AG08396 (cell line): Measurements from ENCODE around the gene GPR78.

Source experiments
- DNase-seq: peaks from one replicate; pipeline ENCODE4 v3.0.0; 2012; ENCODE audit warnings: low spot score, mixed read lengths

Gene GPR78

DNA sequence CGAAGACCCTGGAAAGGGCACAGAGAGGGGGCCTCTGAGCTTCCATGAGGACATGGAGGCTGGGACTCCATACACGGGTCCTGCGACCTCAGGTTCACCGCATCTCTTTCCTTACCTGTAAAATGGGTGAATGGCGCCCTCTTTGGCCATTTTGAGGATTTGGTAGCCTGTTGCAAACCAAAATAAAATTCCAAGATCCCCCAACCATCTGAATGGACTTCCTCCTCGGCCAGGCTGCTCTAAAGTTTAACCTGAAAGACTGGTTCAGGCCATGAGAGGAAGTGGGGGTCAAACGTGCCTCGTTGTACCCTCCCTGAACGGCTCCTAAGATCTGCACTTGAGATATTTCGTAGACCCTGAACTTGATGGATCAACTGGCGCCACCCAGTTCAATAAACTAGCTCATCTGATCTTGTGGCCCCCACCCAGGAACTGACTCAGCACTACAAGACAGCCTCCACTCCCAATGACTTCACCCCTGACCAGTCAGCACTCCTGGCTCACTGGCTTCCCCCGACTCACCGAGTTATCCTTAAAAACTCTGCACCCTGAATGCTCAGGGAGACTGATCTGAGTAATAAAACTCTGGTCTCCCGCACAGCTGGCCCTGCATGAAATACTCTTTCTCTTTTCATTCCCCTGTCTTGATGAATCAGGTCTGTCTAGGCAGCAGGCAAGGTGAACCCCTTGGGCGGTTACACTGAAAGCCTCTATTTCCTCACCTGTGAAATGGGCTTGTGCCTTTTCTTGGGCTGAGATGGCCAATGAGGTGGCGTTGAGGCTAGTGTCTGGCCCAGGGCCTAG lies 32.9 kb upstream of the GPR78 start:
- peak; percentile 12 for DNase-seq

DNA sequence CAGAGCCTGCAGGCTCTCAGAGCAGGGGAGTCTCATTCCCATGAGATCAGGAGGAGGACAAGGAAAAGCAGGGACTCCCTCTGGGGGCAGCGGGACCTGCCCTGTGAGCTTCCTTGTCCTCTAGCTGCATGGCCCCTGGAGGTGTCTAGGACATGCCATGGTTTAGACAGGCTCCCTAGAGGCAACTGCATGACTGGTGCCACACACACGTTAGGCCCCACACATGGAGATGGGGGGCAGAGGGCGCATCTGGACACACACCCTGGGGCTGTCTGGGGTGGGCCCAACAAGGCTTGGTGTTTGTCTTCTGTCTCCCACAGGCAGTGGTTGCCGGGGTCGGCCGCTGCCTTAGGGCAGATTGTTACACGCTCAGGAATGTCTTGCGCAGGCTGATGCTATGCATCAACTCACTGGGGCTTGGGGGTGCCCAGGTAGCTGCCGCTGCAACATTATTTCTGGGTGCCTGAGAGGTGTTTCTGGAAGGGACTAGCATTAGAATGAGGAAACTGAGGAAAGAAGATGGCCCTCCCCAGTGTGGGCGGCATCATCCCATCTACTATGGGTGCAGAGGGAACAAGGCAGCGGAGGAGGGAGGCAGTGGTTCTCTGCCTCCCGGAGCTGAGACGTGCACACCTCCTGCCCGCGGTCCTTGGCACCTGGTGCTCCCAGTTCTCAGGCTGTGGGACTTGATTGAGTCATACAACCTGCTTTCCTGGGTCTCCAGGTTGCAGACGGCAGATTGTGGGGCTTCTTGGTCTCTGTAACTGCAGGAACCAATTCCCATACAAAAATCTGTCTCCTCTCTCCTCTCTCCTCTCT lies 32.1 kb upstream of the GPR78 start:
- no peak for DNase-seq

DNA sequence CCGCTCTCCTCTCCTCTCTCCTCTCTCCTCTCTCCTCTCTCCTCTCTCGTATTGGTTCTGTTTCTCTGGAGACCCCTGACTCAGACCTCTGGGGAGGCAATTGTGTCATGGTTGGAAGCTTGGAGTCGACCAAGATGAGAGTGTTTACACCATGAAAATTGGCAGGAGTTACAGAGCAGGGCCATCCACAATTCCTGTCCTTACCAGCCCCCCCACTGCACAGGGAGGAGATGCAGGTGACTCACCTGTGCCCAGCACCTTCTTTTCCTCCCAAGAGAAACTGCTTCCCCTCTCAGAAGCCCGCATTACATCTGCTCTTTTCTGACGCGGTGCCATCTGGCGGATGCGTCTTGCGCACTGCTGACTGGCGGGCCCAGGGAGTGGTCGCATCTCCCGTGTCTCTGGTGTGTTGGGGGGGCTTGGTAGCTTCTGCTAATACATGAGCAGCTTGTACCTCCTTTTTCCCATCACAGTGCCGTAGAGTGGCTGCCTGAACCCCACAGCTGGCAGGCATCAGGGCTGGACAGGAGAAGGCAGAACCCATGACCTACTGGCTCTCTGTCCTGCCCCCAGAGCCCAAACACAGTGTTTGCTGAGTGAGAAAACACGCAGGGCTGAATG lies 31.4 kb upstream of the GPR78 start:
- DNase-seq: no peak

DNA sequence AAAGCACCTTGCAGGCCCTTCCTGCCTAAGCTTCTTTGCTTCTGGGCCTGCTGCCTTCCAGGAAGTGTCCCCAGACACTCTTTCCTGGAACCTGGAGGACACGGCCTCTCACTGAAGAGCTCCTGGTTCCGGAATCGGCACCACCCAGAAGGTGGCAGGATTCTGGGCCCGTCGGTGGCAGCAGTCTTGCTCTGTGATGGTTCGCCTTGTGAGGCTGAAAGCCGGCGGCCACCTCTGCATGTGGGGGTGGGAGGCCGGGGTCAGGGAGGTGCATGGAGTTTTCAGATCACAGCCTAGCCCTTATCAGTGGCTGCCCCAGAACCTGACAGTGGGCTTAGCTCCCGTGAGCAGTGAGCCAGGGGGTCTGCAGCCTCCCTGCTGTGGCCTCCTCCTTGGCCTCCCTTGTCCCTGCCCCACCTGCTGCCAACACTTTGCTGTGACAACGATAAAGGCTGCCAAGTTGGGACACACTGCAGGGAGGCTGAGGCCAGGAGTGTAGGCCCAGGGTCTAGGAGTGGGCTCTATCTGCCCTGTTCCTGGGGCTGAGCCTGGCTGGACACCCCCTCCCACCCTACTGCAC lies 30.8 kb upstream of the GPR78 start:
- no peak for DNase-seq

DNA sequence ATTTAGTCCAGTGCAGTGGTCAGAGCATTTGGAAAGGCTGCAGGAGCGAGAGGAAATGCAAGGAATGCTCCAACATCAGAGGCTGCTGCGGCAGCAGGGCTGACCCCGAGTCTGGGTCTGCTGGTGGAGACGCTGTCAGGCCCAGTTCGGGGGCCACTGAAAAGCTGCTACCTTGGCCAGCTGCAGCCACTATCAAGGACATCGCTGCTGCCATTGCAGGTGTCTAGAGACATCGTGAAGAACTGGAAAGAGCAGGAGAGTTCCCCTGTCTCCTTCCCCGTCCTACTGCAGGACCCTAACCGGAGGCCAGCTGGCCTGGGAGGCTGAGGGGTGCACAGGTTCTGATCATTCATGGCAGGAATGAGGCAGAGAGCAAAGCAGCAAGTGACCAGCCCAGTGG lies 29.5 kb upstream of the GPR78 start:
- no peak for DNase-seq

DNA sequence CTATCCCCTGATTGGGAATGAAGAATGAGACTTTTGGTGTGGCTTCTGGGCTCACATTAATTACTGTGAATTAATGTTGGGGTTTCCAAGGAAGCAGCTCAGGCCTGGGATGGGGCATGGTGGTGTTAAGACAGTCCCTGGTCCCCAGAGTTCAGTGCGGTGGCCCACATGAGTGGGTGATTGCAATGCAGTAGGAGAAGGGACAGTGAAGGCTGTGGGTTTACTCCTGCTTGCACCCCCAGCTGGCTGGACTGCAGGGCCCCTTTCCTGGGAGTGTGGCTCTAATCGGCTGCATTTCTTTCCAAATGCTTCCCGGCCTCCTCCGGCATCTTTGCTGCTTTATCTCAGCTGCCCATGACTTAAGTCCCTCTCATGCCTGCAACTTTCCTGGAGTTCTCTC lies 28.2 kb upstream of the GPR78 start:
- DNase-seq: no peak

DNA sequence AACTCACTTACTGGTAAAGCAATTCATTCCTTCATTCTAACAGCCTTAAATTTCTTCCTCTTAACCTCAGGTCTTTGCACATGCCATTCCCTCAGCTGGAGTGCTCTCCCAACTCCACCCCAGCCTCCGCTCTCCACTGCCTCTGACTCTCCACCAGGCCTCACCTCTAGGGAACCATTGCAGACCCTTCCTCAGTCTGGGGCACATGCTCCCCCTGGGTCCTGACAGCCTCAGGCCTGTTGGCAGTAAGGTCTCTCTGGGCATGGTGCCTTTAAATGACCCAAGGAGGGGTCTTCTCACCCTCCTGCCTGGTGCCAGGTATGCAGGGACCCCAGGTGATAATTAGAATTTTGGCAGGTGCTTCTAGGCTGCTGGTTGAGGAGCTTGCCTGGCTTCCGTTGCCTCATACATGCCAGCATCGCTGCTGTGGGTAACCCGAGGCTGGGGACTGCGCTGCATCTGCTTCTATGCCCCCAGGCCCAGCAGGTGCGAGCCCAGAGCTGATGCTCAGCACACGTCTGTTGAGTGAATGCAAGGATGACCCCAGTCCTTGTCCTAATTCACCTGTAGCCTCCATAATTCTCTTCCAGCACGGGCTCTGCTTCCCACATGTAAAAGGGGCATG lies 27.5 kb upstream of the GPR78 start:
- no peak for DNase-seq

DNA sequence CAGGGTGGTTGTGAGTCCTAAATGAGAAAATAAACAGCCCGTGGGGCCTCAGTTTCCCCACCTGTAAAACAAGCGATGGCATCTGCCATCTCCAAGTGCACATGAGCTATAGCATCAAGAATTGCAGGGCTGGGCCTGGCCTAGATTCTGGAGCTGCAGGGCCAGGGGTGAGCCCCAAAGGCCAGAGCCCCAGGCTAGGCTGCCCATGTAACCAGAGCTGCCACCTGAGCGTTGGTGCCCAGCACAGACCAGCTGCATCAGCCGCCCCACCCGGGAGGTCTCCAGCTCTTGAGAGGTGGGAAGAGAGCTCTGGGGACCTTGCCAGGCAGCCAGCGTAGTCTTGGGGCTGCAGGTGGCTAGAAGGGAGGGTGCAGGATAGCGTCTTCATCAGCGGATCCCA lies 27.0 kb upstream of the GPR78 start:
- no peak for DNase-seq

DNA sequence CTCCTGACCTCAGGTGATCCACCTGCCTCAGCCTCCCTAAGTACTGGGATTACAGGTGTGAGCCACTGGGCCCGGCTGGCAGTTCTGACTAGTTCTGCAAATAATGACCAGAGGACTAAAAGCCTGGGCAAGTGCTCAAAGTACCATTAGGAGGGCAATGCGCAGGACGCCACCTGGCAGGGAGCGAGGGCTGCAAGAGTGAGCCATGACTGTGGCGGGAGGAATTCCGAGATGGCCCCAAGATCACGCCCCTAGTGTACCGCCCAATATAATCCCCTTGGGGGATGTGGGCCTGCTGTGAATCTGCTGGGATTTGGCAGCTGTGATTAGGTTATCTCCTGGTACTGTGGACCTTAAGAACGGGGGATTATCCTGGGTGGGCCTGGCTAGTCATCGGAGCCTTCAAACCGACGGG lies 26.2 kb upstream of the GPR78 start:
- no peak for DNase-seq

DNA sequence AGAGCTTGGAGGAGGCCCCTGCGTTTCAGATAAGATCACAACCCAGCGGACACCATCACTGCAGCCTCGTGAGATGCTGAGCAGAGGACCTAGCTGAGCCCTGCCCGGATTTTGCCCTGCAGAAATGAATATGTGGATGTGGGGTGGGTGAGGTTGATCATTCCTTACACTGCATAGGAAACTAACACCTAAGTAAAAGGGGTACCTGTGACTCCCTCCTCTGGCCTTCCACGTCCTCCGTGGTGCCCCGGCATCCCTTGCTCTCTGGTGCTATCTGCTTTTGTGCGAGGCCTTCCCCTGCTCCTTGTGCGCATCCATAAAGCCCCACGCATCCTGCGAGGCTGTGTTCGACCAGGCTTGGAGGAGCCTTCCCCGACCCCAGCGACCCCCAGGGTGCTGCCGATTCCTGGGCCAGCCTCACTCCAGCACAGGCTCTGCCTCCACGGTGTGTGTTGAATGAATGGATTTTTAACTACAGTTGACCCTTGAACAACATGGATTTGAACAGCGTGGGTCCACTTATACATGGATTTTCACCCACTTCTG lies 25.6 kb upstream of the GPR78 start:
- no peak for DNase-seq

DNA sequence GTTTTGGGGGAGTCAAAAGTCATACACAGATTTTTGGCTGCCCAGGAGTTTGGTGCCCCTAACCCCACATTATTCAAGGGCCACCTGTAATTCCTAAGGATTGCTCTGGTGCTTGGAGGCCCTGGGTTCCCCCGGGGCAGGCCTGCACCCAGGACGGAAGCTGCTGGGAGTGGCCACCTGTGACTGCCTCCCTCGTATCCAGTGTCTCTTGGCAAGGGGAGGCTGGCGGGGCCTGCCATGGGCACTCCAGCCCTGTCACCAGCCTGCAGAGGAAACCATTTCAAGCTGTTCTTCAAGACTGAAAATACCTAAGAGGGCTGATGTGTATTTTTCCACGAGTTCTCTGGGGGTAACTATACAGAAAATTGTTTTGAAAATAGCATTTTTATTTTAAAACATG lies 24.5 kb upstream of the GPR78 start:
- no peak for DNase-seq

DNA sequence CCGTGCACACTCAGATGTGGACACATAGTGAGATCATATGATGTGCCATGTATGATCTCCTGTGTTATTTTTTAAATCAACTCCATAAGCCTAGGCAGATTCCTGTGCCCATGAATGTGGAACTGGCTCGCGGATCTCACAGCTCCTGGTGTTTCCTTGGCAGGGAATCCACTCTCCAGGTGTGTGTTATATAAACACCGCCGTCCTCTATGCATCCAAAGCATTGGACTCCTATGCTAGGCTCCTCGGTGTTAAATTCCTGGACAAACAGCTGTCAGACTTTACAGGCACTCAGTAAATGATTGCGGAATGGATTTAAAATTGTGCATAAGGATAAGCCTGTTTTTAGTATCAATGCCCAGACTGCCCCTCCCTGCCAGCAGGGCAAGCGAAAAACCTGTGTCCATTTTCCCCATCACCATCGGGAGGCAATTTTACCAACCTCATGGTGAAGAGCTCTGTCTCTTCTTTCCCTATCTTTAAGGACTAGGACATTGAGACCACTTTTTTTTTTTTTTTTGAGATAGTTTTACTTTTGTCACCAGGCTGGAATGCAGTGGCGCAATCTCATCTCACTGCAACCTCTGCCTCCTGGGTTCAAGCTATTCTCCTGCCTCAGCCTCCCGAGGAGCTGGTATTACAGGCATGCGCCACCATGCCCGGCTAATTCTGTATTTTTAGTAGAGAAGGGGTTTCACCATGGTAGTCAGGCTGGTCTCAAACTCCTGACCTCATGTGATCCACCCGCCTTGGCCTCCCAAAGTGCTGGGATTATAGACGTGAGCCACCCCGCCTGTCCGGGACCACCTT lies 23.6 kb upstream of the GPR78 start:
- no peak for DNase-seq

DNA sequence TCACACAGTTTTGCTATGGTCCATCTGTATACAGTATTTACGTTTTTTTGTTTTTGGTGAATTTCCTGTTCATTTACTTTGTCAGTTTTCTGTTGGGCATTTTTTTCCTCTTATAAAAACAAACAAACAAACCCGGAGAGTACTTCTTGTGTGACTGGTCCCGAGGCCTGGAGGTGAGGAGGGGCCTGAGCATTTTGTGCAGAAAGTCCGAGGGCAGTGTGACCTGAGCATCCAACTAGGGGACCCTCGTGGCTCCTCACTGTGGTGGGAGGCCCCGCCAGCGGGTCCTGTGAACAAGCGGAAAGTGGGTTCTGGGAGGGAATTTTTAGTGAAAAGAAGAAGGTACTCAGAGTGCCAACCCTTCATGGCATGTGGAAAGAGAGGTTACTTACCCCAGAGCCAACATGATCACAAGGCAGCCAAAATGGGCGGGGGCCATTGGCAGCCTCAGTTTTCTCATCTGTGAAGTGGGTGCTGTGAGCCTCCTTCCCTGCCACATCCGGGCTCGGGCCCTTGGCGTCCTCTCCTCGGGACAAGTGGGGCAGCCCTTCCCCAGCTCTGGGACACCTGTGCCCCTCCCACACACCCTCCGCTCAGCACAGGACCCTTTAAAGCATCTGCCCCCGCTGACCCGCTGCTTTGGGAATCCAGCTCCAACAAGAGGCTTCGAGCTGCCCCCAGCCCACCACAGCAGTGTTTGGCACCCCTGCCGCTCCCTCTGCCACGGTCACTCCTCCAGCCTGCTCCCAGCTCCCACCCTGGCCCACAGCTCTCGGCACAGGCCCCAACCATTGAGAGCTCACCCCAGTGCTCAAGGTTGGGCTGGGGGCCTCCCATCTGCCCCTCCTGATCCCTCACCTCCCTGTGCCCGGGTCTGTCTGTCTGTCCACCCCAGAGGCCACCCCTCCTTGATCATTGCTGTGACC lies 22.8 kb upstream of the GPR78 start:
- DNase-seq: no peak

DNA sequence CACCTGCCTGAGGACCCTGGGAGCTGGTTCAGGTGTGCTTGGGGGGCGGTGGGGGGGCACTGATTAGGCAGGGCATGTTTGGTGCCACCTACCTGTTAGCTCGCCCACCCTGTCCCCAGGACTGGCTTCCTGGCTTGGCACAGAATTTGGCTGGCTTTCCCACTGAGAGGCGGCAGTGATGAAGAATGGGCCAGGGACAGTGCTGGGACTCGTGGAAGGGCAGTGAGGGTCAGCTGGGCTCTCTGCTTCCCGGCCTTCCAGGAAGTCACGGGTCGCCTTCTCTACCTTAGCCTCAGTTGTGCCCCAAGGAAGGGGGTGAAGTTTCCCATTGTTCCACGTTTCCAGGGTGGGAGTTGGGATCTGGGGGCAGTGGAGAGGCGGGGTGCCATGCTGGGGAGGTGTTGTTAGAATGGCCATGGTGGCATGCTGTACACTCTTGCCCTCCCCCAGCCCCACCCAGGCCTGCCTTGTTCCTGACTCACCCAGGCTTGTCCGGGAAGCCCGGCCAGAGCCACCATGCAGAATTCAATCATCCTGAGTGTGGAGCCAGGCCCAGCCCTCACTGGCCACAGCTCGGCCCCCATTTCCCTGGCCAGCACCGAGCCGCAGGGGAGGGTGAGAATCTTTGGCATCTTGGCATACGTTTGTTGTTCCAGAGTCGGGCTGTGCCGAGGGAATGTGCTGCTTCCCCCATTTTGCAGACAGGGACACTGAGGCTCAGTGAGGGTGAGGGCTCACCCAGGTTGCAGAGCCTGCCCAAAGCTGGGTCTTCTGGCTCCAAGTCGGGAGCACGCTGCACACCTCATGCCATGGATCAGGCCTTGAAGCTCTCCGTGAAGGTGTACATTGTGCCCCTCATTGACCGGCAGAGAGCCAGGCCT lies 21.9 kb upstream of the GPR78 start:
- peak; percentile 44 for DNase-seq

DNA sequence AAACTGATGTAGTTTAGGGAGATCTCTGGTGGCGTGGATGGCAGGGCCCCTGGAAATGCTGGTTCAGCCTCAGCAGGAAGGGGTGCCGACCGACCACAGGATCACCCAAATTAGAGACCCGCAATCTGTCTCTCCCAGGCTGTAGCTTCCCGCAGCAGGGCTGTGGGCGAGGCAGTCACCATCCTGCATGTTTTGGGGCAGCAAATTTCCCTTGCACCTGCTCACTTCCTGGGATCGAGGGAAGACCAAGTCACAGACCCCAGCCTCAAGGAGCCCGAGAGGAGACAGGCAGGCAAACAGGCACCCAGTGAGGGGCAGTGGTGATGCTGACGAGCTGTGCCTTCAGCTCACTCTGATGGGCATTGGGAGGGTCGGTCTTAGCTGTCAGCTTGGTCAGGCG lies 21.2 kb upstream of the GPR78 start:
- DNase-seq: no peak

DNA sequence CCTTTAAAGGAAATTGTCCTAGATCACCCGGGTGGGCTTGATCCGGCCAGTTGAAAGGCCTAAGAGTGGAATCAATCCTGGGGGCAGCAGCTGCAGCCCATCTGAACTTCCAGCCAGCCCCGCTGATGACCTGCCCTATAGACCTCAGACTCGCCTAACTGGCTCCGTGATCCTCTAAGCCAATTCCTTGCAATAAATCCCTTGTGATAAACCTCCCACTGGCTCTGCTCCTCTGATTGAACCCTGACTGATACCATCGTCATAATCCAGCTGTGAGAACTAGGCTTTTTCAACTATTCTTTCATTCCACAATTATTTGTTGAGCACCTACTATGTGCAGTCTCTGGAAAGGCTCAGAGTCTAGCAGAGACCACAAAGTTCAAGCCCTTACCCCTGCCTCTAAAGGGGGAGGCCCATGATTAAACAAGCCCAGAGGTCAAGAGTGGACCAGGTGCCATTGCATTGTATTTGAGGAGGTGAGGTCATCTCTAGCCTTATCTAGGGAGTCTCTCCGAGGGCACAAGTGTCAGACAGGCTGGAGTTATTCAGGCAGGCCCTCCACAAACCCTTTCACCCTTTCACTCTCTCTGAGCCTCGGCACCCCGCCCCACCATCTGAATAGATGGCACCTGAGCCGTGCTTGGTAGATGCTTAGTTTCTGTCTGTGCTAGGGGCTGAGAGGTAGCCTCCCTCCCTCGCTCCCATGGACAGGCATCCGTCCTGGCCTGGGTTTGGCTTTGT lies 20.5 kb upstream of the GPR78 start:
- no peak for DNase-seq

DNA sequence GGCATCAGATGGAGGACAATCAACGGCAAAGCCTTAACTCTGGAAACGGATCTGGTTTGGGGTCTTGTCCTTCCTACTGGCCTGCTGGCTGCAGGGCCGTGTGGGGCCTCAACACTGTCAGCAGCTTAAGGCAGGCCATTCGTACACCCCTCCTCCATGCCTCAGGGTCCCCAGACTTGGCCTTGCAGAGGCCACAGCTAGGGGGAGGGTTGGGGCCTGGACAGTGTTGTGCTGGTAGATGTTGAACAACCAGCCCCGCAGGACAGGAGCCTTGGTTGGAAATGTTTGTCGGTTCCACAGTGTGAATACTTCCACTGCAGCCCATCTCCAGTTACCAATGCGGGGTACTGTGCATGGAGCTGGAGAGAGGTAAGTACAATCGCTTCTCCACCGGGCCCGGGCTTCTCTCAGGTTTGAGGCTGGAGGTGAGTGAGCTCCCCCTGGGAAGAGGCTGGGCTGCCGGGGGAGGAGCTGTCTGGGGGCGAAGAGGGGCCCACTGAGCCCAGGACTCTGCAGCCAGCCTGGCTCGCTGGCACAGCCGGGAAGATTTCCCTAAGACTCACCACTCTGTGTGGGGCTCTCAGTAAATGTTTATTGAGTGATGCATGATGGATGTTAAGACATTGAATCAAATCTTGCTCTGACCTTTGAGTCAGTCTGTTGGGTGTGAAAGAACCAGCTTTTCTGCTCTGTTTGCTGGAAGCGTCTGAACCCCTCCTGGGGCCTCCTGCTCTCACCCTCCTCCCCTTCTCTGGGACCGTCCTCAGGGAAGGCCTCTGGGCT lies 19.7 kb upstream of the GPR78 start:
- no peak for DNase-seq
